Stimulated activated CD4-positive, alpha-beta T cell treated with anti-CD3 and anti-CD28 coated beads, Interleukin-1b, Interleukin-23, amount 100 ng/mL, for 4 hours (primary cell): ENCODE results near the gene ELK4.
"Not testable (repeated sequence)": the region's sequence is repeated elsewhere in the genome, so short reads cannot be mapped to it uniquely, and the experiment has no call there.

Source experiments
- DNase-seq, 2 donors: peaks; one replicate each; pipeline ENCODE4 v3.0.0-alpha.2; 2020; ENCODE audit warnings: low read depth in 2 of 2

ELK4 gene

DNA sequence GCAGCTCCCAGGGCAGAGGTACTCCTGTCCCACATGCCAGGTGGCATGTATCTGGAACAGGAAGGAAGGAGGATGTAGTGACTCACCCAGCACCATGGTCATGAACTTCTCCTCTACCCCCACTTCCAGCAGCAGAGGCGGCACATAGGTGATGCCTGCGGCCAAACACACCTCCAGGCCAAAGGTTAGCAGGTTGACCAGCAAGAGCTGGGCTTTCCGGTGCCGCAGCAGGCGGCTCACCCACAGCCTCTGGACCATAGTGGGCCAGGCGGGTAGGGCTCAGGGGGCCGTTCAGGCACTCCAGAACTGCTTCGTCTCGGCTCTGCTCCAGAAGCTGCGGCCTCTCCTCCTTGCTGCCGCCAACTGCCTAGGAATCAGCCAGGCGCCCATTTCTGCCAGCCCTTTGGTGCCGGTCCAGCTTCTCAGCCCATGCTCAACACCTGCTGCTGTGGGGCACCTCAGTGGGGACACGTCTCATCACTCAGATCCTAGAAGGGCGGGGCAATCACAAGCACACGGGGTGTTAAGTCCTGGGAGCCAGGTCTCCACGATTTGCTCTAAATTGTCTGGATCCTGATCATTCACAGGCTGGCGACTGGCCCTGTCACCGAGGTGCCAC is 32.7 kb upstream of the ELK4 start:
- no peak for DNase-seq

DNA sequence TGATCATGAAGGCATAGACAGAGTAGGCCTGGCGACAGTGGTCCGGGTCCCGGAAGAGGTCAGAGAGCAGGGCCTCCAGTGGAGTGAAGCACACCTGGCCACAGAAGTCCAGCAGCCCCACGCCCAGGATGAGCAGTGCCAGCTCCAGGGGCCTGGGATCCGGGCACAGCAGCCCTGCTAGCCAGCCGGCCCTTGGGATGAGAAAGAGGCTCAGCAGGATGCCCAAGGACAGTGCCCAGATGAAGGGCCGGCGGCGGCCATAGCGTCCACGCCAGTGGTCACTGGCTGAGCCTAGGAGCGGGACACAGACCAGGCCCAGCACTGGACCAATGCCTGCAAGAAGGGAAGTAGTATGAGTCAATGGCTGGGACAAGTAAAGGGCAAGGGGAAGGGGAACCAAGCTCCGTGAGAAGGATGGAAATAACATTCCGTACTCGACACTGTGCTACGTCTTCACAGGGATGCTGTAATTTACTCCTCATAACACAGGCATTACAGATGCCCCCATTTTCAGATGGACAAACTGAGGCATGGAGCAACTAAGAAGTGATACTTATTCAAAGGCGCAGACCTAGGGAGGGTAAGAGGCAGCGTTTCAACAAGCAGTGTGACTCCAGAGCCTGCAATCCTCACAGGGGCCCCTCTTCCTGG is 31.6 kb upstream of the ELK4 start:
- no peak for DNase-seq

DNA sequence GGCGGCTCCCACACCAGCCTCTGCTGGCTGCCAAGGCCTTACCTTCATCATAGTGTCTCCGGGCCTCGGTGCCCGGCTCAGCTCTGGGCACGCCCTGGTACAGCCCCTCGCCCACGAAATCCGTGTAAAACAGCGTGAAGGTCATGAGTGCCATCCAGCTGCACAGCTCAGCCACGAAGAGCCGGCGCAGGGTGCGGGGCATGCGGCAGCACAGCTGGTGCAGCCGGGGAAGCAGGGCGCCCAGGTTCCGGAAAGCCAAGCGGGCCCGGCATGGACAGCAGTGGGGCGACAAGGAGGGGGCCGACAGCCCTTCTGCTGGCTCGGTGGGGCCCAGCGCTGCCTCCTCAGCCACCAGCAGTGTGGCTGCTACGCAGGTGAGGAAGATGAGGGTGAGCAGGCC is 31.0 kb upstream of the ELK4 start:
- DNase-seq = no peak

DNA sequence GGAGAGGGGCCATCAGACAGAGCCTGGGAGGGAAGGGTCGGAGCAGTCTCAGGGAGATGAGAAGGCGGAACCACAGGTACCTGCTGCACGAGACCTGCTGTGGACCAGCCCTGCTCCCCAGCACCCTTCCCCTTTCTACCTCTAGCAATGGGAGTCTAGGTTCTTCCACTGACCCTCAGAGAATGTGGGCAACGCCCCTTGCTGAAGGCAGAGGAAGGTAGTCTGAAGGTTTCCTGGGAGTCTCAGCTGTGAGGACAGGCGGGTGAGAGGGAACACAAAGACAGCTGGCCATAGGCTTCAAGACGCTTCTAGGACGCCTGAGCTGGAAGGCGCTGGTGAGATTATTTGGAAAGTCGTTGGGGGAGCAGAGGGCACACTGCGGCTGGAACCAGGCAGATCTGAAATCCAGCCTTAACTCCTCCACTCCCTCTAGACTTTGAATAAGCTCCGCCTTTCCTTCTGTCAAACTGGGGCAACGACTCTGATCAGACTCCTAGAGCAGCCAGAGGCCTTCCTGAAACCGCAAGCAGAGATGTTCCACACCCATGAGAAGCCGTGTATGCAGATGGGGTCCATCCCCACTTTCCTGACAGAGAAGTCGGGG is 30.4 kb upstream of the ELK4 start:
- no peak for DNase-seq

DNA sequence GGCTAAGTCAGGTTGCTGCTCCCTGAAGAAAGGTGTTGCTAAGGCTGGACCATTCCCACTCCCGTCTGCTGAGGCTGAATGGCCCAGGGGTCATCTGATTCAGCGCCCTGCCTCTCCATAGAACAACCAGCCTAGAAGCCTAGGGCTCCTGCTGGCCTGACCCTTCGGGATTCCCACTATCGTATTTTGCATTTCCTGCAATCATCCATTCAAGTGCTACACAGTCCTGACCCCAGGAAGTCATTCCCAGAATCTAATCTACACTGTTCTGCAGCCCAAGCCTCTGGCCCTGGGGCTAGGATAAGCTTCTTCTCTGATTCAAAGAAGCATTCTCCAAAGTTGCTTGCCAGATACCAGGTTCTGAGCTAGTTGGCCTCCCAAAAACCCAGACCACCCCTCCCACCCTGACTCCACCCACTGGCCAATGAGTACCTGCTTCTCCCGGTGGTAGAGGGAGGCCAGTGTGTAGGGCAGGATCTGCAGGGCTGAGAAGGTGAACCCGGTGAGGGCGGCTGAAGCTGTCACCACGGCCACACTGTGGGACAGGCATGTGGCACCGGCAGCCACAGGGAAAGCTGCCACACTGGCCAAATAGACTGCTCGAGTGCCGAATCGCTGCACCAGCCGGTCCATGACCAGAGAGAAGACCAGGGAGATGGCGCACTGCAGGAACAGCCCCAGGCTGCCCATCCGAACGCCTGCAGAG is 29.8 kb upstream of the ELK4 start:
- no peak for DNase-seq

DNA sequence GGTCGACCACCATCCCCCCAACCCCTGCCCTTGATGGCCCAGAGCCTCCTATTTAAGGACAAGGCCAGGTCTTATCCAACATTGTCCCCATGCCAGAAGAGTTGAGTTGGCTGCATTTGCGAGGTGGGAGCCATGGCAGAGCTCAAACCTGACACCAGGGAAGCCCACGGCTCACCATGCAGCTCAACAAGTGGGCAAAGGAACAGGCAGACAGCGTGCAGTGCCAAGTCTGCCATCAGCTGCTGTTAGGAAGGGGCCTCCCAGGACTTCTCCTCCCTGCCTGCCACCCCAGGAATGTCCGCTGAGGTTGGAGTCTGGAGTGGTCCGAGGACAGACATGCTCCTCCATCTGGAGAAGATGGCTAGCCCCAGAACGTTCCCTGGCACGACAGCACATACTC is 28.6 kb upstream of the ELK4 start:
- no peak for DNase-seq

DNA sequence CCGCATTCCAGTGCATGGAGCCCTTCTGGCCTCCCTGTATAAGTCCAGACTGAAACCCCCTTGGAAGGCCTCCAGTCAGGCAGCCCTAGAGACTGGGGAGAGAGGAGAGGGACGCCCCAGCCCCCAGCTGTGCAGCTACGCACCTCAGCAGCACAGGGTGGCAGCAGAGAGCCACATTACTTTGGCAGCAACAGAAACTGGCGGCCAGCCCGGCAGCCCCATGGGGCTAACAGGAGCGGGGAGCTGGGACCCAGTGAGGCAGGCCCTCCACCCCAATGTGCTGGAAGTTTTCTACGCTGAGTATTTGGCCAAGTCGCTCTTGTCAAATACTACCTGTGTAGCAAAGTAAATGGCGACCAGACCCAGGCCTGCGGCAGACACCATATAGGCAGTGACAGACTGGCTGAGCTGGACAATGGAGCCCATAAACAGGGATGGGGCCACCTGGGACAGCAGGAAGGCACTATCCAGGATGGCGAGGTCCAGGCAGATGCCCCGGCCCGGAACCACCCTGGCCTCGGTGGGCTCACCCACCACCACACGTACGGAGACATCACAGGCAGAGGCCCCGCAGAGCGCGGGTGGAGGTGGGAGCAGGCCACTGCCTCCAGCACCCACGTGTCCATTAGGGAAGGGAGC is 27.3 kb upstream of the ELK4 start:
- peak; percentile 66 to 71 for DNase-seq

DNA sequence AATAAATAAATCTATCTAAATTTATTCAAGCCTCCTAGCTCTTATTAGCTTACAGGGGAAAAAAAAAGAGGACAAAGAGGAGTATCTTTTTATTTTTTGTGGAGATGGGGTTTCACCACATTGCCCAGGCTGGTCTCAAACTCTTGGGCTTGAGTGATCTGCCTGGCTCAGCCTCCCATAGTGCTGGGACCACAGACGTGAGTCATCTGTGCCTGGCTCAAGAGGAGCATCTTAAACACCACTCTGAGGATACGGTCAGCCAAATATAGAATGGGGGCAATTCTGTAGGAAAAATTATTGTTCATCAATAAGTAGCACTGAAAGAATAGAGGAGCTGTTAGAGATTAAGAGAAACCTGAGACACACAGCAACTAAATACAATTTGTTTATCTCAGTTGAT is 24.4 kb upstream of the ELK4 start:
- DNase-seq = no peak

DNA sequence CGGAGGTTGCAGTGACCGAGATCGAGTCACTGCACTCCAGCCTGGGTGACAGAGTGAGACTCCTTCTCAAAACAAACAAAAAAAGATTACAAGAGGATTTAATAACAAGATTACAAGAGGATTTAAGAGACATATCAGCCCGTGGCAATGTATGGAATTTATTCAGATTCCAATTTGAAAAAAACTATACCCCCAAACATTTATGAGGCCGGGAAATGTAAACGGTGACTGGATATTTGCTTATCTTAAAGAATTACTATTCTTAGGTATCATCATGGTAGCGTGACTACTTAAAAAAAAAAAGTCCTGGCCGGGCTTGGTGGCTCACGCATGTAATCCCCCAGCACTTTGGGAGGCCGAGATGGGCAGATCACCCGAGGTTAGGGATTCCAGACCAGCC is 21.2 kb upstream of the ELK4 start:
- DNase-seq = no peak

DNA sequence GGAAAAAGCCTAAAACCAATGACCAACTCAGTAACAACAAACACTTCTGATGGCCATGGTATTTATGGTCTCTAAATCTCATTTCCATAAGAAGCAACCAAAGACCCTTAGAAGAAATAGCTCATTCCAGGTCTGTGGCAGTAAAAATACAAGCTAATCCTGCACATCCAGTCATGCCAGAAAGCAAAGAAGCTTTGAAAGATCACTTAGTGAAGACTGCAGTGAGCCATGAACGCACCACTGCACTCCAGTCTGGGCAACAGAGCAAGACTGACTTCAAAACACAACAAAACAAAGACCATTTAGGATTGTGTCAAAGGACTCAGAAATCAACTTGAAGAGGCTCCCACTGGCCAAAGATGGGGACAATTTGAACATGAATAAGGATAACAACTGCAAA is 18.4 kb upstream of the ELK4 start:
- no peak for DNase-seq

DNA sequence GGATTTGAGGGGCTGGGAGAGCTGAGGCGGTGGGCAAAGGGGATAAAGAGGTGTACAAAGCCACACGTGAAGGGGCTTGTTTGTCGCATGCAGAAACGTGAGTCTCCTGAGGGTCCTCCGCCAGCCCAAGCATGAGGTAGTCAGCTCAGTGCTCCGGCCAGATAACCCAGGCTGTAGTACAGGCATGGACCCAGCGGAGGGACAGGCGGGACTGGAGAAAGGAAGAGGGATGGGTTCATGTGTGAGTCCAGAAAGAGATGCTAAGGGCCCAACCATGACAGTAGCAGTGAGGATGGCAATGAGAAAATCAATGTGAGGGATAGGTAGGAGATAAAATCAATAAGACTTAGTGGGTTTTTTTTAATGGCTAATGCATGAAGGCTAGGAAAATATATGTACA is 13.7 kb upstream of the ELK4 start:
- no peak for DNase-seq

DNA sequence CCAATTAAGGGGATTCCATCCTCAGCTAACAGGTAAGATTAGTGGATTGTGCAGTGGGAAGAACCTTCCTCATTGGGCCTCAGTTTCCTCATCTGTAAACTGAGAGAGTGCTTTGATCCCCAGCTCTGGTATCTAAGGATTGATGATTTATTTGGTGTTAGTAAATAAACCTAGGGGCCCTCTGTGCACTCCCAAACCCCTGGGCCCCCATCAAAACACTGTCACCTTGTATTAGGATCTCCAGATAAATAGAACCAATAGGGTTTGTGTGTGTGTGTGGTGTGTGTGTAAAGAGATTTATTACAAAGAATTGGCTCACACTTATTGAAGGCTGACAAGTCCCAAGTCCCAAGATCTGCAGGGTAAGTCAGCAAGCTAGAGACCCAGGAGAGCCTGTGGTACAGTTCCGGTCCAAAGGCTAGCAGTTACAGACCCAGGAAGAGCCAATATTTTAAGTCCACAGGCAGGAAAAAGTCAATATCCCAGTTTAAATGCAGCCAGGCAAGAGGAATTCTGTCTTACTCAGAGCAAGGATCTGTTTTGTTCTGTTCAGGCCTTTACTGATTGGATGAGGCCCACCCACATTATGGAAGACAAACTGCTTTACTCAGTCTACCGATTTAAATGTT is 11.0 kb upstream of the ELK4 start:
- DNase-seq = no peak

DNA sequence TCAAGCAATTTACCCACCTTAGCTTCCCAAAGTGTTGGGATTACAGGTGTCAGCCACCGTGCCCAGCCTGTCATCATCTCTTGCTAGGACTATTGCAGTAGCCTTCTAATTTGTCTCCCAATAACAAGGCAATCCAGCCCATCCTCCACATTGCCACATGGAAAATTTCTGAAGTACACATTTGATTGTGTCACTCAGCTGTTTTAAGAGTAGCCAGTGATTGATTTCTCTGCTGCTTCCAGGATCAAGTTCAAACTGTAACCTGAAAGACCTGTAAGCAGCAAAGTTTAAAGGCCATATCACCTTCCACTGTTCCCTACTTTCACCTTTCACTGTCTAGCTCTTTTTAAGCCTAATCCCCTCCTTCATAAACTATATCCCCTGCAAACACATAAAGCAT is 7.8 kb upstream of the ELK4 start:
- no peak for DNase-seq

DNA sequence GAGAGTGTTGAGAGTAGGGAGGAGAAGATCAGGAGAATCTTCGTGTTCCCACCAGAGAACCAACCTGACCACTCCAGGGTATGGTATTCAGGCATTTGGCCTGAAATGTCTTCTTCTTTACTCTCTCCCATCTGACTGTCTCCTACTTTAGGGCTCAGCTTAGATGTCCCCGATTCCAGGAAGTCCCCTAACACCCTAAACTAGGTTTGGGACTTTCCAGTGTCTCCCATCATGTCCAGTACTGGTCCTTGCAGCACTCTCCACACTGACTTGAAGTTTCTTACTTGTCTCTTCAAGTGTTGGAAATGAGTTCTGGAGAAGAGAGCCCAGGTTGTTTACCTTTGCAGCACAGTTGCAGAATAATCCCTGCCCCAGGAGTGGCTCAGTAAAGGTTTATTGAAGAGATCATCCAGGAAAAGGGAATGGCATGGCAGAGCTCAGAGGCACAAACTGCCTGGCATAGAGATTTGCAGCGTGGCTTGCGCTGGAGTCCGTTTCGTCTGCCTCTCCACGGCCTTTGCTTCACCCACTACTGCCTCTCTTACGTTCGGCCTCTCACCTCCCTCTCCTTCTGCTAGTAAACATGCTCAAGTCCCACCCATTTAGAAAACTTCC is 6.2 kb upstream of the ELK4 start:
- DNase-seq = no peak

DNA sequence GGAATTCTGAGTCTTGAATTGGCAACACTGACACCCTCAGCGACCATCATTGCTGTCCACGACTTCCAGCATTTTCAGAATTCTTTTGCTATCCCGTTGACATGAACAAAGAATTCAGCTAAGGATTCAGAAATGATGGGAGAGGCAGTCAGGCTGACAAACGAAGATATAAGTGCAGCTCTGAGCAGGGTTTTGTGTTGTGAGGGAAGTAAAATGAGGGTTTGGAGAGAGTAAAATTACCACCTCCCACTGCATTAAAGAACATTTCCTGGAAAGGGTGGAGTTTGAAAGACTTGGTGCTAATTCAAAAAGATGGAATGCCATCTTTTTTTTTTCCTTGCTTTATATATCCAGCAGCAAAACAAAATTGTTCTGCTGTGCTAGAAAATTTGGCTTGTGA is 4.9 kb upstream of the ELK4 start:
- no peak for DNase-seq

DNA sequence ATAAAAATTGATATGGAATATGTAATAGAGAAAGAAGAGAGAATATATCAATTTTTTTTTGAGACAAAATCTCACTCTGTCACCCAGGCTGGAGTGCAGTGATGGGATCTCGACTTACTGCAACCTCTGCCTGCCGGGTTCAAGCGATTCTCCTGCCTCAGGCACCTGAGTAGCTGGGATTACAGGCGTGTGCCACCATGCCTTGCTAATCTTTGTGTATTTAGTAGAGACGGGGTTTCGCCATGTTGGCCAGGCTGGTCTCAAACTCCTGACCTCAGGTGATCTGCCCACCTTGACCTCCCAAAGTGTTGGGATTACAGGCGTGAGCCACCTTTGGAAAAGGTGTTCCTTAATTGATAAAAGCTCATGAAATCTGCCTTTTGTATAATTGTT is 4.3 kb upstream of the ELK4 start:
- not testable (repeated sequence) for DNase-seq

DNA sequence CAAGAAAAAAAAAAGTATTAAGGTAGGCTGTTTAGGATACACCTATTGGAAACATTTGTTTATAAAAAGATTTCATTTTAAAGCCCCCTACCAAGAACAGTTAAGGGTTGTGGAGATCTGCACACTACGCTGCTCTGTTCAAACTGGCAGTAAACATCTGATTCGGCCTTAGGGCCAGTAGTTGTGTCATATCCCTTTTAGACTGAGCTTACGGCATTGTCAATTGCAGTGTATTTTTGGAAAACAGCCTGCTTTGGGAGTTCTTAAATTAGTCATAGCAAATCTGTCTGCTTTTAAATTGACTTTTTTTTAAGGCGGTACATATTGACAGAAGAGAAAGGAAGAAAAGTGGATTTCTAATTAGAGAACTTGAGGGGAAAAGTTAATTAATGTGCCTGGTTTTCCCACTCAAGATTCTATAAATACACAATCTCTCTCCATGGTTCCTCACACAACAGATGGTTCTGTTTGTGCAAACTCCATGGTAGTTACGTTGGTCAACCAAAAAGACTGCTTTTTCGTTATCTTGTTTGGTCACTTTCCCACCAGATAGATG is 1.7 kb upstream of the ELK4 start:
- DNase-seq = no peak

DNA sequence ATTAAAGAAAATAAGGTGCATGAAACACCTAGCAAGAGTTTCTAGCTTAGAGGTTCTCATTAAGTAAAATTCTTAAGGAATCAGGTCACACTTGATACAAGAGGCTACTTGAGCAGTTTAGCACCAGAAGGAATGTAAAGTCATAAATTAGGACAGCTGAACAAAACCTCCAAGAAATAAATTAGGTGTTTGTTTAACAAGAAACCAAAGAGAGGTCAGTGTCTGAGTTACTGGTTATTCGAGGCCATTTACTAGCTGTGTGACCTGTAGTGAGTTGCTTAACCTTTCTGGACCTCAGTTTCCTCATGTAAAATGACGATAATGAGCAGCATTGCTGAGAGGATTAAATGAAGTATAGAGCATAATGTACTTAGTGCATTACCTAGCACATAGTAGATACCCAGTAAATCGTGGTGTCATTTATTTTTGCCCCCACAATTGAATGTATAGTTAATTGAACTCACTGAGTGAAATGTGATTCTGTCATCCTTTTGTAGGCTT is 908 bp upstream of the ELK4 start:
- no peak for DNase-seq

DNA sequence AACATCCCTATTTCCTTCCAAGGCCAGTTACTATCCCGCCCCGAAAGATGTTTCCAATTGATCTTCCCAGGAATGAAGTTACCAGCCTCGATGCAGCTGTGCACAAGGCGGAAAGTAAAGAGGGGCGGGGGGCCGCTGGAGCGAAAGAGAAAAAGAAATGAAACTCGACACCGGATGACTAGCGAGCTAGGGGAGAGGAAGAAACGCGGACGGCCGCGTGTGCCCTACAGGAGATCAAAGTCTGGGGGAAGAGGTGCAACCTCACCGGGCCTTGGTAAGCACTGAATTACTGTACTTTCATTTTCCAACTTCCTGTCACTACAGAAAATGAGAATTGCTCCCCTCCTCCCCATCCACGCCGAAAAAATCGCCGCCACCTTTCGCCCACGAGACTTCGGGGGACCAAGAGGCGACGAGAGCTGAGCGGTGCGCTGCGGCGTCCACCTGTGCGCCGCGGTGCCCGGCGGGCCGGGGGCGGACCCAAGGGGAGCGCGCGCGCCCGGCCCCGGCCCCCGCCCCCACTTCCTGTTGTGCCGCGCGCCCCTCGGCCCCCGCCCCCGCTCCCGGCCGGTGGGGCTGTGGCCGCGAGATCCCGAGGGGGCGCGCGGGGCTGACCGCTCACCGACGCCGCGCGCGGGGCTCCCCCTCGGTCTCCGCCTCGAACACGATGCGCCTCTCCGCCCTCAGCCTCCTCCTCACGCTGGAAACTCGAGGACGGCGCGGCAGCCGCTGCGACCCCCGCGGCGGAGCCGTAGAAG is 622 bp downstream of the ELK4 start:
- DNase-seq = peak; percentile 66 to 71

DNA sequence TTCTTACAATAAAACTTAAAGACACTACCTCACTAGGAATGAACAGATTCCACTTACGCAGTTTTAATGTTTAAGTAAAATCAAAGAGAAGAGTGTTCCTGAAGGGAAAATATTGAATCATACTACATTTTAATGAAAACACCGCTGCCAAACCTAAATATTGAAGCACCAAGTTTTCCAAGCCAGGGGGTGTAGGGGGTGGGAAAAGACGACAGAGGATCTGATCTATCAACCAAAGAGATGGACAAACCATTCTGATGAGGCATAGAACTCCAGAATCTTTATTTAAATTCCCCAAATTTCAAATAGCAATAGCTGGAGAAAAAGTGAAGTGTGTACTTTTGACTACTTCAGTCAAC is 1.2 kb downstream of the ELK4 start:
- no peak for DNase-seq
